ENCODE data around the gene NOTCH2.

NOTCH2 gene

GRCh38 chr1:119882132-119883049, 187.1 kb downstream of the NOTCH2 start:
- in situ Hi-C loops (cut with HindIII; ENCODE audit: low sequenced_read_pairs), result no loop called here

- in situ Hi-C loops (cut with HindIII; ENCODE audit: low sequenced_read_pairs), result no loop called here
These were observed 189.7 kb downstream of the NOTCH2 start for GRCh38 chr1:119879510-119880434.

GRCh38 chr1:119878171-119878570, 191.3 kb downstream of the NOTCH2 start:
- in situ Hi-C loops (cut with HindIII; ENCODE audit: low sequenced_read_pairs), result no loop called here

GRCh38 chr1:119874186-119874585, 195.3 kb downstream of the NOTCH2 start:
- in situ Hi-C loops (cut with HindIII; ENCODE audit: low sequenced_read_pairs), result no loop called here

- in situ Hi-C loops (cut with HindIII; ENCODE audit: low sequenced_read_pairs), result no loop called here
These were observed 196.1 kb downstream of the NOTCH2 start for GRCh38 chr1:119873135-119874015.

GRCh38 chr1:119871881-119872280, 197.6 kb downstream of the NOTCH2 start:
- in situ Hi-C loops (cut with HindIII; ENCODE audit: low sequenced_read_pairs), result no loop called here

- in situ Hi-C loops (cut with HindIII; ENCODE audit: low sequenced_read_pairs), result no loop called here
These were observed 198.4 kb downstream of the NOTCH2 start for GRCh38 chr1:119870917-119871596.

- in situ Hi-C loops (cut with HindIII; ENCODE audit: low sequenced_read_pairs), result no loop called here
These were observed 199.5 kb downstream of the NOTCH2 start for GRCh38 chr1:119869995-119870394.

GRCh38 chr1:119868176-119868575, 201.3 kb downstream of the NOTCH2 start:
- in situ Hi-C loops (cut with HindIII; ENCODE audit: low sequenced_read_pairs), result no loop called here

- in situ Hi-C loops (cut with HindIII; ENCODE audit: low sequenced_read_pairs), result no loop called here
These were observed 203.0 kb downstream of the NOTCH2 start for GRCh38 chr1:119866451-119866850.

GRCh38 chr1:119865627-119866026, 203.8 kb downstream of the NOTCH2 start:
- in situ Hi-C loops (cut with HindIII; ENCODE audit: low sequenced_read_pairs), result no loop called here

GRCh38 chr1:119862276-119862675, 207.2 kb downstream of the NOTCH2 start:
- in situ Hi-C loops (cut with HindIII; ENCODE audit: low sequenced_read_pairs), result no loop called here

Data from endothelial cell of hepatic sinusoid (primary cell).